HCEC 1CT (cell line): ENCODE data around the gene SRC.
A peak's percentile ranks its signal among the peaks of the same experiment; 100 is the strongest.

Experiments
- DNase-seq: peaks from one replicate; pipeline ENCODE4 v3.0.0-alpha.2; 2017

Gene SRC

GRCh38 chr20:37345339-37346235, at the start of gene SRC:
TSS of gene SRC (plus strand) at chr20:37346140. CDS start at chr20:37384154, 38,014 bp downstream.
- peak; percentile 61 for DNase-seq

GRCh38 chr20:37296371-37296770, 49.6 kb upstream of the SRC start:
- no peak for DNase-seq

- DNase-seq, result peak; percentile 62
These were observed 48.7 kb upstream of the SRC start for GRCh38 chr20:37297066-37297736.

- peak; percentile 77 for DNase-seq
These were observed 47.6 kb upstream of the SRC start for GRCh38 chr20:37298190-37298939.

- no peak for DNase-seq
These were observed 46.0 kb upstream of the SRC start for GRCh38 chr20:37299718-37300528.

GRCh38 chr20:37301120-37301519, 44.8 kb upstream of the SRC start:
- no peak for DNase-seq

- DNase-seq, result no peak
These were observed 44.4 kb upstream of the SRC start for GRCh38 chr20:37301558-37301957.

GRCh38 chr20:37302981-37303380, 43.0 kb upstream of the SRC start:
- no peak for DNase-seq

- DNase-seq, result no peak
These were observed 42.3 kb upstream of the SRC start for GRCh38 chr20:37303637-37304036.

GRCh38 chr20:37305079-37305478, 40.9 kb upstream of the SRC start:
- no peak for DNase-seq

GRCh38 chr20:37305839-37306238, 40.1 kb upstream of the SRC start:
- no peak for DNase-seq

GRCh38 chr20:37308086-37309050, 37.6 kb upstream of the SRC start:
- no peak for DNase-seq

GRCh38 chr20:37309290-37309689, 36.6 kb upstream of the SRC start:
- no peak for DNase-seq

GRCh38 chr20:37309936-37310590, 35.9 kb upstream of the SRC start:
- no peak for DNase-seq

- no peak for DNase-seq
These were observed 35.0 kb upstream of the SRC start for GRCh38 chr20:37310951-37311350.

GRCh38 chr20:37311710-37312355, 34.1 kb upstream of the SRC start:
- DNase-seq, result no peak

GRCh38 chr20:37313546-37314091, 32.3 kb upstream of the SRC start:
- no peak for DNase-seq

GRCh38 chr20:37314099-37314498, 31.8 kb upstream of the SRC start:
- DNase-seq, result no peak

GRCh38 chr20:37314617-37315016, 31.3 kb upstream of the SRC start:
- DNase-seq, result no peak

- peak; percentile 39 for DNase-seq
These were observed 30.9 kb upstream of the SRC start for GRCh38 chr20:37315021-37315451.
